NCI-H748 (cell line): ENCODE results near the gene ARPC1A.
"Not testable (repeated sequence)": the region's sequence is repeated elsewhere in the genome, so short reads cannot be mapped to it uniquely, and the experiment has no call there.

ENCODE experiments used
- DNase-seq: peaks from one replicate; lab custom pipeline; 2025; ENCODE audit not compliant: unreplicated experiment; lab: John Stamatoyannopoulos, UW

ARPC1A gene

DNA sequence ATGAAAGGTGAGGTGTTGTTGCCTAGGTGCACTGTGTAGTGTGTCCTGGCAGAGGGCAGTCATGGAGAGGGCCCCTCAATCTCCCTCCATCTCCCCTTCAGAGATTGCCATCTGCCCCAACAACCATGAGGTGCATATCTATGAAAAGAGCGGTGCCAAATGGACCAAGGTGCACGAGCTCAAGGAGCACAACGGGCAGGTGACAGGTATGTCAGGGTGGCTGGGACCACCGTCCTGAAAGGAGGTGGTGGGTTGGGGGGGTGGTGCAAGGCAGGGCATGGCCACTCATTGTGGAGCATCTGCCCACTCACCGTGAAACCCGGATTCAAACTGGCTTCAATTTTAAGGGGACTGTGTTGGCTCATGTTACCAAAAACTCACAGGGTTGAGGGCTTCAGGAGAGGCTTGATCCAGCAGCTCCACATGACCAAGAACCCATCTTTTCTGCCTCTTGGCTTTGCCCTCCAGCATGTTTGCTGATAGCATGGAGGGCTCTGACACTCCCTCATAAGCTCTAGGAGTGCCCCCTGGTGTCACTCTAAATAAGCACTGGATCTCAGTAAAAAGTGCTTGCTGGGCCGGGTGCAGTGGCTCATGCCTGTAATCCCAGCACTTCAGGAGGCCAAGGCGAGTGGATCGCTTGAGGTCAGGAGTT is 61.0 kb downstream of the ARPC1A start:
- peak; percentile 25 for DNase-seq

DNA sequence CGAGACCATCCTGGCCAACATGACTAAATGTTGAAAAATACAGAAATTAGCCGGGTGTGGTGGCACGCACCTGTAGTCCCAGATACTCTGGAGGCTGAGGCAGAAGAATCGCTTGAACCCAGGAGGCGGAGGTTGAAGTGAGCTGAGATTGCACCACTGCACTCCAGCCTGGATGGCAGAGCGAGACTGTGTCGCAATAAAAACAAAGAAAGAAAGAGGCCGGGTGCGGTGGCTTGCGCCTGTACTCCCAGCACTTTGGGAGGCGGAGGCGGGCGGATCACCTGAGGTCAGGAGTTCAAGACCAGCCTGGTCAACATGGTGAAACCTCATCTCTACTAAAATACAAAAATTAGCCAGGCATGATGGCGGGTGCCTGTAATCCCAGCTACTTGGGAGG is 61.5 kb downstream of the ARPC1A start:
- DNase-seq, result not testable (repeated sequence)

DNA sequence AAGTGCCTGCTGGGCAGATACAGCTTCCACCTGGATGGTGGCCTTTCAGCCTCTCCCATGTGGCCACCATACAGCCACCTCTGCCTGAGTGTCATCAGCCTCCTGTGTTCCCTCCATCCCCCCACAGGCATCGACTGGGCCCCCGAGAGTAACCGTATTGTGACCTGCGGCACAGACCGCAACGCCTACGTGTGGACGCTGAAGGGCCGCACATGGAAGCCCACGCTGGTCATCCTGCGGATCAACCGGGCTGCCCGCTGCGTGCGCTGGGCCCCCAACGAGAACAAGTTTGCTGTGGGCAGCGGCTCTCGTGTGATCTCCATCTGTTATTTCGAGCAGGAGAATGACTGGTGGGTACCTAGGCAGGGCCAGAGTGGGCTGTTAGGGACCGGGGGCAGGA is 62.2 kb downstream of the ARPC1A start:
- no peak for DNase-seq

DNA sequence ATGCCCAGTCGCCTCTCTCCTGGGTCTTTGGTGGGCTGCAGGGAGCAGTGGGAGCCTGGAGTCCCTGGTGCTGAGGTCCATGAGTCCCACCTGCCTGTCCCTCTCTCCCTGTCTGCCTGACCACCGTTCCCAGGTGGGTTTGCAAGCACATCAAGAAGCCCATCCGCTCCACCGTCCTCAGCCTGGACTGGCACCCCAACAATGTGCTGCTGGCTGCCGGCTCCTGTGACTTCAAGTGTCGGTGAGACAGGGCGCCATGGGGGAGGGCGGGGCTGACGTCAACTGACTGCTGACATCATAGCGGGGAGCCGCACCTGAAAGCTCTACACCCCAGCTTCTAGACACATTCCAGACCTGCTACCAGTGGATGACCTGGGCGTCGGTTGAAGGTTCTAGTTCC is 64.1 kb downstream of the ARPC1A start:
- DNase-seq, result no peak

DNA sequence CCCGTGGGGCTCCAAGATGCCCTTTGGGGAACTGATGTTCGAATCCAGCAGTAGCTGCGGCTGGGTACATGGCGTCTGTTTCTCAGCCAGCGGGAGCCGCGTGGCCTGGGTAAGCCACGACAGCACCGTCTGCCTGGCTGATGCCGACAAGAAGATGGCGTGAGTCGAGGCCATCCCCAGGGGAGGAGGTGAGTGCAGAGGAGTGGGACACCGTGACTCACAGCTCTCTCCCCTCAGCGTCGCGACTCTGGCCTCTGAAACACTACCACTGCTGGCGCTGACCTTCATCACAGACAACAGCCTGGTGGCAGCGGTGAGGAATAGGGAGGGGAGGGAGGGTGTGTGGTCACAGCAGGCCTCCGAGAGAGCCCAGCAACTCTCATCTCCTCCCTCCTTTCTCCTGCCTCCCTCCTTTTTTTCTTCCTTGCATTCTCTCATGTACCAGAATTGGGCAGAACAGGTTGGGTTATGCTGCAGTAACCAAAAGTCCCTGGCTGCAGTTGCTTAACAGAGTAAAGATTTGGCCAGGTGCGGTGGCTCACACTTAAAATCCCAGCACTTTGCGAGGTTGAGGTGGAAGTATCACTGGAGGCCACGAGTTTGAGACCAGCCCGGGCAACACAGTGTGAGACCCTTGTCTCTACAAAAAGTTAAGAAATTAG is 65.4 kb downstream of the ARPC1A start:
- no peak for DNase-seq

DNA sequence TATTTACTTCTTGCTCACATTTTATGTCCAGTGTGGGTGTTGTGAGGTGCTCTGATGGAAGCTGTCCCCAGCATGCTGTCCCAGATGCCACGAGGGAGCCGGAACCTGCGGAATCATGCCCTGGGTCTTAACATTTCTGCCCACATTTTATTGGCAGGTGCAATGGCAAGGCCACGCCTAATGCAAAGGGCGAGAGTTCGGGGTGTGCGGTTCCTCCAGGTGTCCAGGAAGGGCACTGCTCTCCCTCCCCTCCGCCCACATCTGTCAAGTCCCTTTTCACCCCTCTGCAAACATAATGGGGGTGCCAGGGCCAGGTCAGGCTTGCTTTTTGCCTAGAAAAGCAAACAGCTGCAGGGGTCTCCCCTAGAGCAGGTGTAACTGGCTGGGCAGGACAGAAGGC is 66.3 kb downstream of the ARPC1A start:
- DNase-seq, result peak; percentile 42

DNA sequence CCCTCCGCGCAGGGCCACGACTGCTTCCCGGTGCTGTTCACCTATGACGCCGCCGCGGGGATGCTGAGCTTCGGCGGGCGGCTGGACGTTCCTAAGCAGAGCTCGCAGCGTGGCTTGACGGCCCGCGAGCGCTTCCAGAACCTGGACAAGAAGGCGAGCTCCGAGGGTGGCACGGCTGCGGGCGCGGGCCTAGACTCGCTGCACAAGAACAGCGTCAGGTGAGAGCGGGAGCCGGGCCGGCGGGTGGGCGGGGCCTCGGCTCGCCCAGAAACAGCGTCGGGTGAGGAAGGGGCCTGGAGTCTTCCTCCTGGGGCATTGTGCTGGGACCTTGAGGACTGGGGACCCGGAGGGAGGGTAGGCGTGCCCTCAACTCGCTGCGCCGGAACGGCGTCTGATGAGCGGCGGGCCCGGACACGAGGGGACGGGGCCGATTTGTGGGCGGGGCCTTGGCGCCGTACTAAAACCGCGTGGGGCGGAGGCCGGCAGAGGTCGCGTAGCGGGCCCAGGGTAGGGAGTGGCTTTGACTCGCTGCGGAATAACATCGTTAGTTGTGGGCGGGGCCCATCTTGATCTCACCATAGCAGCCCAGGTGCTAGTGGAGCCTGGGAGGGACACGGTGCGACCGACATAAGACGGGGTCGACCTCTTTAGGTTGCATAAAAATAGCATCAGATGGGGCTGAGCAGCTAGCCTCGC is 67.1 kb downstream of the ARPC1A start:
- DNase-seq, result peak; percentile 94

DNA sequence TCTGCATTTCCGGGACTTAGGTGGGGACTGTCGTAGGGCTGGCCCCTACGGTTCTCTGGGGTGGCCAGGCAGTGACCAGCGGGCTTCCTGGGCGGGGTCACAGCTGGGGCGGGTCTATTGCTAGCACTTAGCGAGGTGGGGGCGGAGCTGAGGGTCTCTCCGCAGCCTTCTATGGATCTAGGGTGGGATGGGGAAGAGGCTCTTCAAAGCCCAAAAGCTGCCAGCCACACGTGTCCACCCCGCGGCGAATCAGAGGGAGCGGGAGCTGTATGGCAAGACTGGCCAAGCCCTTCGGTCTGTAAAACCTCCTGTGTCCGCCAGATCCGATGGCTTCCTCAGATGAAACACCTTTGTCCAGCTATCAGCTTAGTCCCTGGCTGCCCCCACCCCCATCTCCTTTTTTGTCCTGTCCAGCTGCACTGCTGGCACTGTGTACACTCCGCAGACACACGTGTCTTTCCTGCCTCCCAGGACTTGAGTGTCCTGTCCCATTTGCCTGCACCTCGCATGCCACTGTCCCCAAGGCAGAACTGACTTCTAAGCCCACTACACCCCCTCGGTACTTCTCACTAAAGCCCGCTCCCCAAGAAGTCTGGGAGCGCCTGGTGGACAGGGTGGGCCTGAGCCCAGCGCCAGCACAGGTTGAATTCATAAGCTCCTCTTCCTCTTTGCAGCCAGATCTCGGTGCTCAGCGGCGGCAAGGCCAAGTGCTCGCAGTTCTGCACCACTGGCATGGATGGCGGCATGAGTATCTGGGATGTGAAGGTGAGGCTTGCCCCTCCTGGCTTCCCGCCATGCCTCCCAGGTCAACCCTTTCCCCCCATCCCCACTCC is 67.9 kb downstream of the ARPC1A start:
- peak; percentile 94 for DNase-seq

DNA sequence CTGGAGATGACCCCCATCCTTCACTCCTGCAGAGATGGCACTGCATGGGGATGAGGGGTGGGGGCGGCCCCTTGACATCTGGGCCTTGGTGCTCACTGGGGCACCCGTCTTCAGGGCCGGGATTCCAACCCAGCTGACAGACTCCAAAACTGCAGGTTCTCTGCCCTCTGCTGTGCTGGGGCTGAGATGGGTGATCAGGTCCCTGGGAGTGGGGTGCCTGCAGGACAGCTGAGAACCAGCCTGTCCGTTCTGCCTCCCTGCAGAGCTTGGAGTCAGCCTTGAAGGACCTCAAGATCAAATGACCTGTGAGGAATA is 68.4 kb downstream of the ARPC1A start:
- no peak for DNase-seq

DNA sequence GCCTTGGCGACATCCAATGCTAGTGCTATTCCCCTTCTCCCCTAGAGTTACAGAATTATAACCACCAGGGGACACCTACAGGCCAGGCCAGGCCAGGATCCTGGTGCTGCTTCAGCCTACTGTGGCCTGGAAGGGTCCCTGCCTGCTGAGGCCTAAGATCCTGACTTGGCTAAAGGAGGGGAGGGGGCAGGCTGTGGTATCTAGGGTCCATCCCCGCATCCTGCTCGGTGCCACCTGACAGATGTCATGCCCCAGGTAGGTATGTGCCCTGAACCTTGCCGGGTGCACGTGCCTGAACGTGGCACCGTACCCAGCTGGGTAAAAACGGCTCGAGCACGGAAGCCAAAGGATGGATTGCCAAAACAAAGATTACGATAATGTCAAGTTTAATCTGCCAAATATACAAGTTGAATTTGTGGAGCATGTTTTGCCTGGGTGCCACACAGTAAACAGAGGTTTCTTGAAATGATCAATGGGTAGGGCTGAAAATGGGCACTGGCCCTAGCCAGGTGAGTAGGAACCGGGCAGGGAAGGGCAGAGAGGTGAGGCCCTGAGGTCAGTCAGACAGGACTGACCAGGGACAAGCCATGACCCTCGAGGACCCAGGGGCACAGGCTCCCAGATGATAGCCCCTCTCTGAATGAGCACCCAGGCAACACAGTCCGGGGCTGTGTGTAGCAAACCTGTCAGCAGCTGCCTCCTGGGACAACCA is 70.1 kb downstream of the ARPC1A start:
- DNase-seq, result no peak

DNA sequence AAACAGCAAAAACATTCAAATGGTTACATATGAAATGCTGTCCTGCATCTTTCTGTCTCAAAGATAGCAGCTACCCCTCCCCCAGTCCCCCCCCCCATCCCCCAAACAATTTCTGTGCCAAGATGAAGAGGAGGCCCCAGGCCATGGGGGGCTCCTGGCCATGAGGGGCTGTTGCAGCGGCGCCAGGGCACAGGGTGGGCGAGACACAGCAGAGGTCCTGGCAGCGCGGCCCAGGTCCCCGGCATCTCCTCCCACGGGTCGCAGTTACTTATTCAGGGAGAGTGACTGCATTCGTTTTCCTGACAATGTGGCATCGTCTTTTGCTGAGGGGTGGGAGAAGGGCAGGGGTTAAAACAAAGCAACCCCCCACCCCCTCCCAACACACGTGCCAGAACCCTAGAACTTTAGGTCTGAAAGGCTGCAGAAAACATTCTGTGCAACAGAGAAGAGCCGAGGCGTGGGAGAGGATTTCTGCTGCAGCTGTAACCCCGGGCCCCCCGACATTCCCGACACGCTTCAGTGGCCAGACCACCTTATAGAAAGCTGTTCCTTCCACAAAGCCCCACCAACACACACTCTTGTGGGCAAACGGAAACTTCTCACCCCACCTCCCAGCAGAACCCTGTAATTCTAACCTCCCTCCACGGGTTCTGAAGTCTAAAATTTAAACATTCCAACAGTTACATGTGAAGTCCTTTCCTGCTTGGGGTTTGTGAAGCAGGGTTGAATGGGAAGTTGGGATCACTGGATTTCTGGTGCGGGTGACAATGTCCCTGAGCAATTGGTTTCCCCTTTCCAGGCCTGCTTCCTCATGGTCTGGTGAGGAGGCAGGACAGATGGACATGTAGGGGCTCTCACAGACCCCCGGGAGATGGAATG is 71.0 kb downstream of the ARPC1A start:
- DNase-seq, result no peak

DNA sequence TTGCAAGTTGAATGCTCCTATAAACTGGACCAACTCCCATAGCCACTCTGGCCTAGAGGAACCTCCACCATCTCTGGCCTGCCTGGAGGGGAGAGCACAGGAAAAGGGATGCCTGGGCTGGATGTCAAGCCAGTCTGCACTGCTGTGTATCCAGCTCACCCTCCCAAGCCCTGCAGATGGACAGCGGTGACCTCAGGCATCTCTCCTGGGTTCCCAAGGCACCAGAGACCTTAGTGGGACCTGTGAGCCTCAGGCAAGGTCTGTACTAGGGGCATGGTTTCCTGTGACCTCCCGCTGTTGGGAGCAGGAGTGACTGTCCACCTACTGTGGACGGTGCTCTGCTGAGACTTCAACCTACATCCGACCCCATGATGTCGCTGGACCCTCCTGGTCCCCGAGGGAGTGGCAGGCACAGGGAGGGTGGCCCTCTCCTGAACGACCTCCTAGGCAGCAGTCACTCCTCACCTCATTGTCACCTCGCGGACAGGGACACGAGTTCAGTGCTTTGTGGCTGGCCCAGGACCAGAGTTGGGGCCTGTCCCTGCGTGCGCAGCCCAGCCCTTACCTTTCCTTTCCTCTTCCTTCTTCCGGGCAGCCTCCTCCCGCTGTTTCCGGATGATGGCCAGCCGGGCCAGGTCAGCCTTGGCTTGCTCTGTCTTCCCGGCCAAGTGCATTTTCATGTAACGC is 71.7 kb downstream of the ARPC1A start:
- DNase-seq, result no peak

DNA sequence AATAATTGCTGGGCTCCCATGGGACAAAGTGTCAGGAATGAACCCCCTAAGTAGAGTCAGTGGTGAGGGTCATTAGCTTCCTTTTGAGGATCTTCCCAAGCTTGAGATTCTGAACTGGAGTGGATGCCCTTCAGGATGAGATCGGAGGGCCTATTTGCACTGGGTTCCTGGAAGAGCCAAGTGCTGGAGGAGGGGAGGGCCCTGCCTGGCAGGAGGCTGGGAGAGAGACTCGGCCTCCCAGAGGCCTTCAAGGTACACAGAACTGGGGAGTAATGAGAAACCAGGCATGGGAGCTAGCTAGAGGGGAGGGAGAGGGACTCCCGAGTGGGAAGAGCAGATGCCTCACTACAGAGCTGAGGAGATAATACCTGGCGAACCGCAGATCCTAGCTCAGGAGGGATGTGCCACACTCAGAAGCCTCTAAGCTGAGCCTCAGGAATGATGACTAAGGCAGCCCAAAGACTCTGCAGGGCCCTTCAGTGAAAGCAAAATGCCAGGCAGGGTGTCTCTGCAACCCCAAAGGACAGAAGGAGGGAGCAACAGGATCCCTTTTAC is 73.3 kb downstream of the ARPC1A start:
- no peak for DNase-seq

DNA sequence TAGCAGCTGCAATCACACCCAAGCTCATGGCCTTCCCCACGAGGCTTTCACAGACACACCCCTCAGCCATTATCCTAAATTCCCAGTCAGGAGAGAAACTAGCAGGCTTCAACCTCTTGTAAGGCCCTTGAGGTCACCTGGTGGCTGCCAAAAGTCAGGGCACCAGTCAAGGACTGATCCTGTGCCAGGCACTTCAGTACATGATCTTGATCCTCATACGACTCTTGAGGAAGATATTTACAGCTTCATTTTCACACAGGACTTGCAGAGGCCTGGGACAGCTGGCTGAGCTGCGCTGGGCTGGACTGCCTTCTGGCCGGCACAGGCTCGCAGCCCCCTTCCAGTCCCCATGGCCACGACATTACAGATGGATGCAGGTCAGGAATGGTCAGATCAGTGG is 73.9 kb downstream of the ARPC1A start:
- no peak for DNase-seq

DNA sequence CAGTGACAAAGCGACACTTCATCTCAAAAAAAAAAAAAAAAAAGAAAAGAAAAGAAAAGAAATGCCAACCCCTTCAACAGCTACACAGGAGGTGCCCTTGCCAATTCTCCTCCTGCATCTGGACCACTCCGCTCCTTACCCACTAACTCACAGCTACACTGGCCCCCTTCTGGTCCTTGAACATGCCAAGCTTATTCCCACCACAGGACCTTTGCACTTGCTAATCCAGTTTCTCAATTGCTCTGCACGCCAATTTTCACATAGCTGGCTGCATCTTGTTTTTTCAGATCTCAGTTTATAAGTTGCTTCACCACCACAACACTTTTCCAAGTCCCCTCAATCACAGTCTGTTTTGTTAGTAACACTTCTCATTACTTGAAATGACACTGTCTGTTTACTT is 77.2 kb downstream of the ARPC1A start:
- DNase-seq, result no peak

DNA sequence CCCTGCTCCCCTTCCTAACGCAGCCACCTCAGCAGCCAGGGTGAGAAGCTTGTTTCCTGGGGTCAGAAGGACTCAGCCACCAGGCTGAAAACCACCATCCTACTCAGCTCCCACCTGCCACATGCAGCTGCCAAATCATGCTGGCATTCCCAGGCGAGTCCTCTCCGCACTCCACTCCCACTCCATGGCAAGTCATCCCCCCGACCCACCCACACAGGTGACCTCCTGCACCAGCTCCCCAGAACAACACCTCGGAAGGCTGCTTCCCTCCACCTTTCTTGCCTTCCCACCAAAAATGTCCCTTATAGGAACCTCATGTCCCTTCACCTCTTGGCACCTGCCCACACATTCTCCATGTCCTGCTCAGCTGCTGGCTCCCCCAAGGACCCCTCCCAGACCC is 78.1 kb downstream of the ARPC1A start:
- DNase-seq, result no peak

DNA sequence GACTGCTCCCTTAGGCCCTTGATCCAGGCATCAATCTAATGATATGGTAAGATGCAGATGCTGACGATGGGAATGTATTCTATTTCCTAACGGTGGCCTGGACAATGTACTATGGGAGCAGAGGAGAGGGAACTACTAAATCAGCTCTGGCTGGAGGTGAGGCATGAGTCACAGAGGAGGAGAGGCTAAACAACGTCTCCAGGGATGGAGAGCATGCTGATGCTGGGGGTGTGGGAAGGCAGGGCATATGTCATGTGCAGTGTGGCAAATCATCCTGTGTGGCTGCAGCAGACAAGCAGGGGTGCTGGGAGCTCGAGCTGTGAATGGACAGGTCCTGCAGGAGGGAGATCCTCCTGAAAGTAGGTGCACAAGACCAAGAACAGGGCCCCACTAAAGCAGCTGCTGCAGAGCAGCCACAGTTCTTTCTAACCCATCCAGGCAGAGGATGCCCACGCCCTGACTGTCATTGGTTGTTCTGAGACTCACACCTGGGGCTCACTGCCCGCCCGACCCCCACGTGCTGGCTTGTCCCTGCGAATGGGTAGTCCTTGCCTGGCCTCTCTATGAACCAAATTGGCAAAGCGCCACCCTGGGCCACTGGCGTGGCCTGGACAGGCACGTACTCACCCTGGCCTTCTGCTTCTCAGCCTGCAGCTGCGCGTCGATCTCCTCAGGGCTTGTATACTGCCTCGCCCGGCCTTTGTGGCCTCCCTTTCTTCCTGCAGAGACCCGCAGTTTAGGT is 78.7 kb downstream of the ARPC1A start:
- no peak for DNase-seq

DNA sequence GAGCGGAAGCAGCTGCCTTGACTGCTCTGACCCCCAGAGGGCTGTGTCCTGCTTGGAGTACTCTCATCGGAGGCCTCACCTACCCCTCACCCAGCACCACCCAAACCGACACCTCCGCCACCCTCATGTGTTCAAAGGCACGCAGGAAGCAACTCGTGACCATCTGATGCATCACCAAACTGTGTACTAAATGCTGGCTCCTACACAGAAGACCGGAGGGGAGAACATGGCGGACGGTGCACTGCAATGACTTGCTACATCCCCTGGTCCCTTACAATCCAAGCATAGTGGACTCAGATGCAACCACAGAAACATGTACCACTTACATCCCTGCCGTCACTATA is 79.3 kb downstream of the ARPC1A start:
- no peak for DNase-seq

DNA sequence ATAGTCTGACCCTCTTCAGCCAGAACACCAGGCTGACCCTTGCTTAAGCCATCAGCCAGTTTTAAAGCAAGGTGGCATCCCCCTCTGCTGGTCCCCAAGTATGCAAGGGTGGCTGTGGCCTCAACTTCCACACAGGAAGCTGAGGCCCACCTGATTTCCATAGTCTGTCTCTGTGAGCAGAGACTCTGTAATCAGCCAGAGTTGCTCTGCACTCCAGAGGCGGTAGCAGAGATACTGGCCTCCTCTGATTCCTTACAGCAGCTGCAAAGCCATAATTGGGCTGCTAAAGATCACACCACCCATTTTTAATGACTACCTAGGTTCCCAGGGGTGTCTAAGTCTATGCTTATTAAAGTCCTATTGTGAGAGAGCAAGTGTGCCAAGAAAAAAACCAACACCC is 80.9 kb downstream of the ARPC1A start:
- DNase-seq, result no peak
